ENCODE results near the gene SIK1.

Gene SIK1

DNA sequence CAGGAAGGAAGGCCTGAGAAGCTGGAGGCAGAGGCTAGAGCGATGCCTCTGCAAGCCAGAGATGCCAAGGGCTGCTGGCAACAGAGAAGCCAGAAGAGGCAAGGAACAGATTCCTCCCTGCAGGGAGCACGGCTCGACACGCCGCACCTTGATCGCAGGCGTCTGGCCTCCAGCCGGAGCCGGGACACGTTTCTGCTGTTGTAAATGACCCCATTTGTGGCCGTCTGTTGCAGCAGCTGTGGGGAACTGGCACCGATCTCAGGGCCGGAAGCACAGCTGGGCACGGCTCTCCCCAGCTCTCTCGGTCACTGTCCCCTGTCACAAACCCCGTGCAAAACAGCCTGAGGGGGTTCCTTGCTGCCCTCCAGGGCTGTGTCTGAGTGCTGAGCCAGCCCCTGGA is 59.6 kb downstream of the SIK1 start:
- DNase-seq (ENCODE audit: low read depth) = no peak

DNA sequence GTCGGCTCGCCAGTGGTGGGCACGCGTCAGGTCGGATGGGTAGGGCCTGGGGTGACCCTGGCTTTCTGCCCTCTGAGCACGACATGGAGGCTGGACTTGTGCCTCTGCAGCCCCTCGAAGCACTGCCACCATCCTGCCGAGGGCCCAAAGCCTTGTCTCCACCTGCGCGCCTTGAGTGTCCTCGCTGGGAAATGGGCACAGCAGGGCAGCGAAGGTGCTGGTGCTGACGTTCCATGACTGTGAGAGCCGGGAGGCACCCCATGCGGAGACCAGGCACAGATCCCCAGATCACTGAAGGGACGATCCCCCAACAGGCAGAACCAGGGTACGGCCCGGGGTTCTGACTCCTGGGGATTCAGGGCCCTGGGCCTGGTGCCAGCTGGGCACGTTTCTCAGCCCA is 60.3 kb downstream of the SIK1 start:
- DNase-seq (ENCODE audit: low read depth) = no peak

DNA sequence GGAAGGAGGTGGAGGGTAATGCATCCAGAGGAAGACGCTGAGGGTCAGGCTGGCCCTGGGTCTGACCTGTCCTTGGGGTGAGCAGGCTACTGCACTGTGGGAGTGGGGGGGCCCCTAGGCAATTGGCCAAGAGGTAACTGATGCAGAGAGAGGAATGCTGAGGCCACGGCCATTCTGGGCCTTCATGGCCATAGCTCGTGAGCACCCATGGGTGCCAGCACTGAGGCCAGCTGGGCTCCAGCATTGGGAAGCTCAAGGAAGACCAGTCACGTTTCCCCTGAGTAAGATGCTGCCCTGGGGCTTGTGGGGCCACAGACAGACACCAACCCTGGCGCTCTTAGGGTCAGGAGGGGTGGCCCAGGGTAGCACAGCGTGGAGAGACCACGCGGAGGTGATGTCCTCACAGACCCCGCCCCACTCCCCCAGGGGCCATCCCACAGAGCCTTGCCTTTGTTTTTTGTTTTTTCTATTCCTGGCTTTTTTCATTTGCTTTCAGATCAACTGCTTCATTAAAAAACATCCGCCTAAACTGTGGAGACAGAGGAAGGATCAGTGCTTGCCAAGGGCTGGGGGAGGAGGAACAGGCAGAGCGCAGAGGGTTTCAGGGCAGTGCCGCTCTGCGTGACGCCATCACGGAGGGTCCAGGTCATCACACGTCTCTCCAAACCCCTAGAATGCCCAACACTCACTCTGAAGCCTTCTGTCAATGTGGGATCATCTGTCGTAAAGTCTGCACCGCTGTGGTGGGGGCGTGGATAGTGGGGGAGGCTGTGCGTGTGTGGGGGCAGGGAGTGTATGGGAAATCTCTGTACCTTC is 61.1 kb downstream of the SIK1 start:
- DNase-seq (ENCODE audit: low read depth) = no peak

DNA sequence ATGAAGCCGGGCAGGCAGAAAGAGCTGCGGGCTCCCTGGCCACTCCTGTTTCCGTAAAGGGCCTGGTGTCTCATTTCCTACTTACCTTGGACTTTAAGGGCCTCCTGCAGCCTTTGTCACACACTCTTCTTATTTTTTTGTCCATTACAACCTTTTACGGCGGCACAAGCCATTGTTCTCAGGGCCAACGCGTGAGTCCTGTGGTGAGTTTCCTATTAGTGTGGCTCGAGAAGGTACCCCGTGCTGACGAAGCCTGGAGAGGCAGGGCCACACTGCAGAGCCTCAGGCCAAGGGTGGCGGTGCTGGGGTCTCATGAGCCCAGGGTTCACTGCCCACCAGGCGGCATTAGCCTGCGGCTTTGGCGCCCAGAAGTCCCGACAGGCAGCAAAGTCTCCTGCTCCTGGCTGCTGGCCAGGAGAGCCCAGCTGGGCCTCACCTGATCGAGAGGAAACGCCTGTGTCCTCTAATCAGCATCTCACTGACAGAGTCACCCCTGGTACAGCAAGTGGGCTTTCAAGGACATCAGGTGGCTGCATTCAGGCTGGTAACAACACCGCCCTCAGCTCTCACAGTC is 62.0 kb downstream of the SIK1 start:
- DNase-seq (ENCODE audit: low read depth) = no peak

Data from HS-5 (cell line).